ENCODE results near the gene RECQL5. TPM values are rescaled to one million over a fixed set of nuclear protein-coding genes. Genes with fewer than 3 reads are reported as not detected.

Gene RECQL5
- total RNA-seq, 1 donor from 2014 or later = 17.3 TPM

GRCh38 chr17:75616521-75617122 is 50.3 kb downstream of the RECQL5 start:
- DNase-seq = no peak
- Histone ChIP-seq H3K4me1 (no peaks in the 10 kb centered on the region), H3K27me3 (ENCODE audit: low read depth) (no peaks in the 10 kb centered on the region), H3K36me3 (peaks cover 87% of the 10 kb centered on the region), H3K4me3 (no peak overlapping the region), H3K27ac (replicated peaks) (no peak overlapping the region), H3K9me3 (replicated peaks) (no peaks in the 10 kb centered on the region)
- no peak for TF ChIP-seq CTCF (IDR thresholded peaks at IDR 0.05; ENCODE audit: borderline replicate concordance)
- intact Hi-C loops (cut with micrococcal nuclease) = no loop called here

GRCh38 chr17:75615301-75615700 is 51.7 kb downstream of the RECQL5 start:
- no peaks in the 10 kb centered on the region for H3K27me3 ChIP-seq (ENCODE audit: low read depth)
- H3K4me1 ChIP-seq = no peaks in the 10 kb centered on the region
- no peak for TF ChIP-seq CTCF (IDR thresholded peaks at IDR 0.05; ENCODE audit: borderline replicate concordance)
- no peak for DNase-seq
- H3K4me3 ChIP-seq = no peak overlapping the region
- H3K9me3 ChIP-seq (replicated peaks) = no peaks in the 10 kb centered on the region
- H3K36me3 ChIP-seq = peaks cover 80% of the 10 kb centered on the region
- intact Hi-C loops (cut with micrococcal nuclease) = no loop called here
- no peak overlapping the region for H3K27ac ChIP-seq (replicated peaks)

- Histone ChIP-seq H3K4me3 (no peak overlapping the region), H3K27ac (replicated peaks) (no peak overlapping the region), H3K9me3 (replicated peaks) (no peaks in the 10 kb centered on the region), H3K36me3 (peaks cover 74% of the 10 kb centered on the region), H3K27me3 (ENCODE audit: low read depth) (no peaks in the 10 kb centered on the region), H3K4me1 (no peaks in the 10 kb centered on the region)
- no peak for TF ChIP-seq CTCF (IDR thresholded peaks at IDR 0.05; ENCODE audit: borderline replicate concordance)
- intact Hi-C loops (cut with micrococcal nuclease) = no loop called here
- no peak for DNase-seq
Observed at GRCh38 chr17:75614556-75615270, 52.2 kb downstream of the RECQL5 start.

GRCh38 chr17:75614006-75614405 is 52.9 kb downstream of the RECQL5 start:
- no peaks in the 10 kb centered on the region for H3K4me1 ChIP-seq
- H3K9me3 ChIP-seq (replicated peaks) = no peaks in the 10 kb centered on the region
- peaks cover 68% of the 10 kb centered on the region for H3K36me3 ChIP-seq
- no peak overlapping the region for H3K4me3 ChIP-seq
- H3K27ac ChIP-seq (replicated peaks) = no peak overlapping the region
- no peak for DNase-seq
- intact Hi-C loops (cut with micrococcal nuclease) = no loop called here
- TF ChIP-seq CTCF (IDR thresholded peaks at IDR 0.05; ENCODE audit: borderline replicate concordance) = no peak
- no peaks in the 10 kb centered on the region for H3K27me3 ChIP-seq (ENCODE audit: low read depth)

GRCh38 chr17:75612906-75613626 is 53.9 kb downstream of the RECQL5 start:
- intact Hi-C loops (cut with micrococcal nuclease) = no loop called here
- Histone ChIP-seq H3K4me1 (no peaks in the 10 kb centered on the region), H3K4me3 (no peak overlapping the region), H3K36me3 (peaks cover 67% of the 10 kb centered on the region), H3K27me3 (ENCODE audit: low read depth) (no peaks in the 10 kb centered on the region), H3K9me3 (replicated peaks) (no peaks in the 10 kb centered on the region), H3K27ac (replicated peaks) (no peak overlapping the region)
- no peak for TF ChIP-seq CTCF (IDR thresholded peaks at IDR 0.05; ENCODE audit: borderline replicate concordance)
- no peak for DNase-seq

Data from left ventricle myocardium inferior (tissue), 1 donor.